DND-41 (cell line): ENCODE measurements around the gene SIX6.

Experiments used
- ATAC-seq: fragments of 200-7000 bp; cut with Tn5 transposase; 3 replicates; pipeline ENCODE4 v1.9.1; 2021; ENCODE audit warnings: low read depth; ENCODE audit not compliant: insufficient read depth
- DNase-seq: peaks from one replicate; pipeline ENCODE4 v3.0.0-alpha.2; 2020
- H2AFZ ChIP-seq: 2 replicates; pipeline ENCODE4 v1.6.0; 2012; ENCODE audit warnings: low read depth, low read length
- H3K27ac ChIP-seq: 2 replicates; pipeline ENCODE4 v1.5.1; 2012; ENCODE audit warnings: low read length, inconsistent platforms
- H3K27me3 ChIP-seq: fragments of 200-600 bp; sonication (generic); 2 replicates; pipeline ENCODE4 v1.6.0; 2012; ENCODE audit warnings: low read length, mild to moderate bottlenecking, inconsistent platforms; ENCODE audit not compliant: insufficient read depth, poor library complexity
- H3K36me3 ChIP-seq: 2 replicates; pipeline ENCODE4 v1.5.1; 2012; ENCODE audit warnings: low read length, inconsistent platforms; ENCODE audit not compliant: insufficient read depth
- H3K4me1 ChIP-seq: 2 replicates; pipeline ENCODE4 v1.5.1; 2012; ENCODE audit warnings: mild to moderate bottlenecking, low read length; ENCODE audit not compliant: insufficient read depth
- H3K4me2 ChIP-seq: 2 replicates; pipeline ENCODE4 v1.6.0; 2012; ENCODE audit warnings: mild to moderate bottlenecking, moderate library complexity, low read length, inconsistent platforms; ENCODE audit not compliant: insufficient read depth
- H3K4me3 ChIP-seq, 2 experiments: fragments of 200-600 bp in 1 of 2; shearing (Covaris generic) in 1 of 2; 2 replicates each; pipeline ENCODE4 v1.5.1; 2012 to 2016; ENCODE audit warnings: inconsistent platforms in 2 of 2, low read length in 2 of 2, mild to moderate bottlenecking in 2 of 2, low read depth in 1 of 2, moderate library complexity in 1 of 2
- H3K79me2 ChIP-seq: 2 replicates; pipeline ENCODE4 v1.6.0; 2012; ENCODE audit warnings: low read length, inconsistent platforms; ENCODE audit not compliant: insufficient read depth
- H3K9ac ChIP-seq: 2 replicates; pipeline ENCODE4 v1.6.0; 2012; ENCODE audit warnings: low read depth, mild to moderate bottlenecking, inconsistent platforms, low read length, moderate library complexity
- H3K9me3 ChIP-seq: 2 replicates; pipeline ENCODE4 v1.5.1; 2012; ENCODE audit warnings: low read length, moderate library complexity, mild to moderate bottlenecking, inconsistent platforms; ENCODE audit not compliant: insufficient read depth, severe bottlenecking
- H4K20me1 ChIP-seq: 2 replicates; pipeline ENCODE4 v1.6.0; 2012; ENCODE audit warnings: low read length; ENCODE audit not compliant: insufficient read depth
- CTCF ChIP-seq: IDR thresholded peaks from 2 replicates; pipeline ENCODE4 v1.5.1; 2012; ENCODE audit warnings: borderline replicate concordance, low read length, moderate library complexity, mild to moderate bottlenecking; ENCODE audit not compliant: poor library complexity, severe bottlenecking; ENCODE audit errors: extremely low read depth
- EZH2 ChIP-seq: IDR thresholded peaks from 3 replicates; pipeline ENCODE4 v1.6.1; 2012; ENCODE audit warnings: borderline replicate concordance, low read depth, mild to moderate bottlenecking, moderate library complexity, low read length, inconsistent platforms; ENCODE audit not compliant: severe bottlenecking

SIX6 gene

GRCh38 chr14:60512126-60512525 lies 3.2 kb downstream of the SIX6 start:
- ATAC-seq, result no peak
- TF ChIP-seq EZH2 (no peak), CTCF (no peak)
- no peak overlapping the region for H3K4me3 ChIP-seq
- no peak overlapping the region for H3K4me2 ChIP-seq
- no peak overlapping the region for H2AFZ ChIP-seq
- H3K27ac ChIP-seq, result no peak overlapping the region
- no peaks in the 10 kb centered on the region for H3K79me2 ChIP-seq
- no peaks in the 10 kb centered on the region for H3K27me3 ChIP-seq
- DNase-seq, result no peak
- H3K9ac ChIP-seq, result no peak overlapping the region
- H3K36me3 ChIP-seq, result no peaks in the 10 kb centered on the region
- no peaks in the 10 kb centered on the region for H3K4me1 ChIP-seq
- H4K20me1 ChIP-seq, result no peaks in the 10 kb centered on the region
- no peaks in the 10 kb centered on the region for H3K9me3 ChIP-seq

- no peaks in the 10 kb centered on the region for H3K4me1 ChIP-seq
- no peak overlapping the region for H3K4me3 ChIP-seq
- no peaks in the 10 kb centered on the region for H4K20me1 ChIP-seq
- no peak overlapping the region for H3K9ac ChIP-seq
- DNase-seq, result no peak
- TF ChIP-seq EZH2 (no peak), CTCF (no peak)
- no peak overlapping the region for H3K27ac ChIP-seq
- H2AFZ ChIP-seq, result no peak overlapping the region
- no peaks in the 10 kb centered on the region for H3K79me2 ChIP-seq
- no peaks in the 10 kb centered on the region for H3K36me3 ChIP-seq
- H3K27me3 ChIP-seq, result no peaks in the 10 kb centered on the region
- H3K9me3 ChIP-seq, result no peaks in the 10 kb centered on the region
- no peak overlapping the region for H3K4me2 ChIP-seq
- no peak for ATAC-seq
Observed at GRCh38 chr14:60512973-60513571, 4.1 kb downstream of the SIX6 start.

- no peak for DNase-seq
- TF ChIP-seq EZH2, result no peak
- no peak for TF ChIP-seq CTCF
- H3K4me2 ChIP-seq, result no peak overlapping the region
- no peak for ATAC-seq
- H3K4me1 ChIP-seq, result no peaks in the 10 kb centered on the region
- H3K36me3 ChIP-seq, result no peaks in the 10 kb centered on the region
- H2AFZ ChIP-seq, result no peak overlapping the region
- H3K9ac ChIP-seq, result no peak overlapping the region
- H3K79me2 ChIP-seq, result no peaks in the 10 kb centered on the region
- H3K4me3 ChIP-seq, result no peak overlapping the region
- no peaks in the 10 kb centered on the region for H3K27me3 ChIP-seq
- no peak overlapping the region for H3K27ac ChIP-seq
- H4K20me1 ChIP-seq, result no peaks in the 10 kb centered on the region
- no peaks in the 10 kb centered on the region for H3K9me3 ChIP-seq
Observed at GRCh38 chr14:60514378-60514740, 5.4 kb downstream of the SIX6 start.
